Upper lobe of left lung (tissue), 6 donors: ENCODE results near the gene KRTAP5-2. TPM values are rescaled to one million over a fixed set of nuclear protein-coding genes. Genes with fewer than 3 reads are reported as not detected.
"Not testable (repeated sequence)": the region's sequence is repeated elsewhere in the genome, so short reads cannot be mapped to it uniquely, and the experiment has no call there.

Experiments used
- ATAC-seq, 2 donors: fragments of 200-7000 bp; cut with Tn5 transposase; one replicate each; pipeline ENCODE4 v1.9.1; 2022; ENCODE audit warnings: mild to moderate bottlenecking in 2 of 2, moderate library complexity in 2 of 2; ENCODE audit not compliant: low FRiP score in 2 of 2
- DNase-seq, 2 donors: peaks; one replicate each; pipeline ENCODE4 v3.0.0-alpha.2; 2019 to 2020
- H3K27ac ChIP-seq, 4 donors: fragments of 200-600 bp; sonication (generic); one replicate each; pipeline ENCODE4 v1.5.1; 2016 to 2019
- H3K27me3 ChIP-seq, 4 donors: fragments of 200-600 bp; sonication (generic); one replicate each; pipeline ENCODE4 v1.5.1; 2017 to 2019
- H3K36me3 ChIP-seq, 4 donors: fragments of 200-600 bp; sonication (generic); one replicate each; pipeline ENCODE4 v1.5.1; 2016 to 2019
- H3K4me1 ChIP-seq, 4 donors: fragments of 200-600 bp; sonication (generic); one replicate each; pipeline ENCODE4 v1.5.1; 2018 to 2019
- H3K4me3 ChIP-seq, 4 donors: fragments of 200-600 bp; sonication (generic); one replicate each; pipeline ENCODE4 v1.5.1; 2017 to 2019; ENCODE audit warnings: mild to moderate bottlenecking in 2 of 4, moderate library complexity in 1 of 4
- H3K9me3 ChIP-seq, 4 donors: fragments of 200-600 bp; sonication (generic); one replicate each; pipeline ENCODE4 v1.5.1; 2018 to 2019
- EP300 ChIP-seq, 4 donors: sonication (generic); formaldehyde crosslinking; IDR thresholded peaks; one replicate each; pipeline ENCODE4 v1.5.1; 2017; ENCODE audit warnings: antibody characterized with exemption in 4 of 4, control low read depth in 2 of 4
- POLR2A ChIP-seq, 4 donors: fragments of 450-650 bp; IDR thresholded peaks; one replicate each; pipeline ENCODE4 v1.5.1; 2016 to 2017; ENCODE audit warnings: antibody characterized with exemption in 4 of 4, mild to moderate bottlenecking in 2 of 4
- POLR2AphosphoS5 ChIP-seq, 2 donors: sonication (generic); formaldehyde crosslinking; IDR thresholded peaks; one replicate each; pipeline ENCODE4 v1.5.1; 2017; ENCODE audit warnings: antibody characterized with exemption in 2 of 2
- WGBS, 2 donors: methylation state at CpG; one replicate each; pipeline ENCODE4 v1.1.5; 2017 to 2018; 5-methylcytosine and 5-hydroxymethylcytosine counted together
- total RNA-seq, 6 donors: library from RNA; depleted of rRNA in 4 of 6; stranded (reverse); fragments of >200 nt in 4 of 6; gene quantifications; one replicate each; pipeline versions ENCODE4 v1.1.0 to v1.2.1, GENCODE V29; 2016 to 2021
- TF ChIP-seq, protein P1 (sequence below), 6 experiments: fragments of 450-650 bp in 4 of 6; fragments of 200-600 bp in 2 of 6; sonication (generic) in 2 of 6; IDR thresholded peaks; one replicate each; pipeline ENCODE4 v1.5.1; 2016 to 2019; ENCODE audit warnings: antibody characterized with exemption in 6 of 6
- donor health status: DM: no; HTN: no; CAD: no; lungs with moderate emphysema.
- donor health status: DM: no; HTN: yes; CAD: no; lungs with severe emphysema.

The KRTAP5-2 gene
- total RNA-seq, 6 donors from 2014 or later: not detected

DNA sequence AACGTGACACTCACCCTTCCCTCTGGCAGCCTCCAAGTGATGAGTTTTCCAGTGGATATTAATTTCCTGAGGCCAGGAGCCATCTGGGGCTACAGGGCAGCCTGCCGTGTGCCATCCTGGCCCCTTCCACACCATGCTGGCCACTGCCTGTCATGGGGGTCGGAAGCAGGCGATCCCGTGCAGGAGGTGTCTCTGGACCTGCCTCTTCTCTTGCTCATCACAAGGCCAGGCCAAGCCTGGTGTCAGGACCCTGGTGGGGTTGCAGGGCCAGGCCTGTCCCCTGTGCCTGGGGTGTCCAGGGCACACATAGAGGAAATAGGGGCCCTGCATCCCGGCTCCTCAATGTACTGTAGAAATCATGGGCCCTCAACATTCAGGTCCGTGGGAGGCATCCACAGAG is 6.6 kb upstream of the KRTAP5-2 start:
- WGBS, 2 donors: 84 to 88% methylated on average over 6 to 7 of the region's 7 CpGs
- no peaks in the 10 kb centered on the region for H3K9me3 ChIP-seq
- no peaks in the 10 kb centered on the region for H3K36me3 ChIP-seq
- no peak overlapping the region for H3K4me3 ChIP-seq
- DNase-seq (peak in 1 of 2 donors; percentile 50), ATAC-seq (no peak)
- no peaks in the 10 kb centered on the region for H3K4me1 ChIP-seq
- TF ChIP-seq POLR2AphosphoS5 (IDR thresholded peaks at IDR 0.05): no peak
- no peak for TF ChIP-seq POLR2A (IDR thresholded peaks at IDR 0.05)
- no peaks in the 10 kb centered on the region for H3K27me3 ChIP-seq
- H3K27ac ChIP-seq: no peak overlapping the region

DNA sequence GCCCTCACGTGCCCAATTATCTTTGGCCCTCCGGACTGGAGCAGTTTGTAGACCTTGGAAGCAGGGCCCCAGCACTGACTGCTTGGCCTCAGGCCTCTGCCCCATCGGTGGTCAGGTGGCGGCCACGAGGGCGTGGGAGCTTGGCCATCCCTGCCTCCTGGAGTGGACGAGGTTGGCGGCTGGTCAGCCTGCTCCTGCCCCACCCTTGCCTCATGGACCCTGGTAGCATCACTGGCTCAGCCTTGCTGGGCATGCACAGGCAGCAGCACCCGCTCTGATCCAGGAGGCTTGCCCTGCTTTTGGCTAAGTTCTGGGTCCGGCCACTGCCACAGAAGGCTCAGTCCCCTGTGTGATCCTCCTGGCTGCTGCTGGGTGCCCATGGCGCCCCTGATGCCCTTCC is 6.1 kb upstream of the KRTAP5-2 start:
- H3K4me1 ChIP-seq: no peaks in the 10 kb centered on the region
- no peak overlapping the region for H3K4me3 ChIP-seq
- TF ChIP-seq, protein P1, sequence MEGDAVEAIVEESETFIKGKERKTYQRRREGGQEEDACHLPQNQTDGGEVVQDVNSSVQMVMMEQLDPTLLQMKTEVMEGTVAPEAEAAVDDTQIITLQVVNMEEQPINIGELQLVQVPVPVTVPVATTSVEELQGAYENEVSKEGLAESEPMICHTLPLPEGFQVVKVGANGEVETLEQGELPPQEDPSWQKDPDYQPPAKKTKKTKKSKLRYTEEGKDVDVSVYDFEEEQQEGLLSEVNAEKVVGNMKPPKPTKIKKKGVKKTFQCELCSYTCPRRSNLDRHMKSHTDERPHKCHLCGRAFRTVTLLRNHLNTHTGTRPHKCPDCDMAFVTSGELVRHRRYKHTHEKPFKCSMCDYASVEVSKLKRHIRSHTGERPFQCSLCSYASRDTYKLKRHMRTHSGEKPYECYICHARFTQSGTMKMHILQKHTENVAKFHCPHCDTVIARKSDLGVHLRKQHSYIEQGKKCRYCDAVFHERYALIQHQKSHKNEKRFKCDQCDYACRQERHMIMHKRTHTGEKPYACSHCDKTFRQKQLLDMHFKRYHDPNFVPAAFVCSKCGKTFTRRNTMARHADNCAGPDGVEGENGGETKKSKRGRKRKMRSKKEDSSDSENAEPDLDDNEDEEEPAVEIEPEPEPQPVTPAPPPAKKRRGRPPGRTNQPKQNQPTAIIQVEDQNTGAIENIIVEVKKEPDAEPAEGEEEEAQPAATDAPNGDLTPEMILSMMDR (IDR thresholded peaks at IDR 0.05): no peak
- TF ChIP-seq POLR2AphosphoS5 (IDR thresholded peaks at IDR 0.05) (no peak), POLR2A (IDR thresholded peaks at IDR 0.05) (no peak), EP300 (IDR thresholded peaks at IDR 0.05) (no peak)
- DNase-seq (peak in 1 of 2 donors; percentile 74), ATAC-seq (no peak)
- H3K27ac ChIP-seq: no peak overlapping the region
- no peaks in the 10 kb centered on the region for H3K9me3 ChIP-seq
- no peaks in the 10 kb centered on the region for H3K27me3 ChIP-seq
- WGBS, 2 donors: 92 to 94% methylated on average over 8 of the region's 11 CpGs
- H3K36me3 ChIP-seq: no peaks in the 10 kb centered on the region

DNA sequence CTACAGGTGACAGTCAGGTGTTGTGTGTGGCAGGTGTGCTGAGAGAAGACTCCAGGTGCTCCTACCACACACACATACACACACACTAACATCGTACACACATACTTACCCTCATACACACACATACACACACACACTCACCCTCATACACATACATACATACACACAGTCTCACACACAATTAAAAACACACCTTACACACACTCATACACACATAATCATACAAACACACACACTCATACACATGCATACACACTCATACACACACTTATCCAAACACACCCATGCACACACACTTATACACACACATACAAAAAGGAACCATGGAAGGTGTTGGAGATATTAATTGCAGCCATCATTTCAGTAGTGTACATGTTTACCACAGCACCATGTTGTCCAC is 5.5 kb upstream of the KRTAP5-2 start:
- no peaks in the 10 kb centered on the region for H3K9me3 ChIP-seq
- no peak for TF ChIP-seq POLR2AphosphoS5 (IDR thresholded peaks at IDR 0.05)
- TF ChIP-seq POLR2A (IDR thresholded peaks at IDR 0.05): no peak
- TF ChIP-seq EP300 (IDR thresholded peaks at IDR 0.05): no peak
- TF ChIP-seq, protein P1 (IDR thresholded peaks at IDR 0.05): no peak
- no peak overlapping the region for H3K4me3 ChIP-seq
- peak in 1 of 2 donors; percentile 20 for ATAC-seq
- DNase-seq: no peak
- no peak overlapping the region for H3K27ac ChIP-seq
- H3K27me3 ChIP-seq: no peaks in the 10 kb centered on the region
- WGBS, 2 donors: 63 to 92% methylated on average over 1 of the region's 1 CpG
- no peaks in the 10 kb centered on the region for H3K4me1 ChIP-seq
- H3K36me3 ChIP-seq: no peaks in the 10 kb centered on the region

DNA sequence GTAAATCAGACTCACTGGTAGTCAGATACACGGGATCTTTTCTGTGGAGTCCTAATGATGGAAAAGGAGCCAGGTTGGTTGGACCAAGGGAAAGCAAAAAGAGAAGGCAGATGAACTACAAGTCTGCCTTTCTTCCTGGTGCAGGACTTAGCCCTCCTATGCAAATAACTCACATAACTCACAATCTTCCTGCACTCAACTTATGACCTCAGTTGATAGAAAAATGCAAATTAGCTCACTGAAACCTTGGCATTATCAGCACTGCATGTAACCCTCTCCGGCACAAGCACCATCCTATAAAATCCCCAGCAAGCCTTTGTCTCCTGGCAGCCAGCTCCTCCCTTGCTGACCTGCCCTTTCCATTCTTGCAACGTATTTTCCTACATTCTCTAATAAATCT is 3.6 kb upstream of the KRTAP5-2 start:
- H3K27me3 ChIP-seq, DNase-seq, H3K4me3 ChIP-seq, H3K4me1 ChIP-seq, ATAC-seq, H3K9me3 ChIP-seq, H3K36me3 ChIP-seq, H3K27ac ChIP-seq: not testable (repeated sequence)
- 68 to 70% methylated on average over 3 of the region's 3 CpGs for WGBS, 2 donors

DNA sequence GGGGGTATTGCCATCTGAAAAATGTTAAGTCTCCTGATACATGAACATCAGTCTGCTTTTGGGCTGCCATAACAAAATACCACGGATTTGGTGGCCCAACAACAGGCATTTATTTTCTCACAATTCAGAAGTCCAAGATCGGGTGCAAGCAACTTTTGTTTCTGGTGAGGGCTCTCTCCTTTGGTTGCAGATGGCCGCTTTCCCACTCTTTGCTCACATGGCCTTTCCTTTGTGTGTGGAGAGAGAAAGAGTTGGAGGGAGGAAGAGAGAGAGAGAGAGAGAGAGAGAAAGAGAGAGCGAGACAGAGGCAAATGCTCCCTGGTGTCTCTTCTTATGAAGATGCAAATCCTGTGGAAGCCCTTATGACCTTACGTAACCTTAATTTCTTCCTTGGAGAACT is 2.5 kb upstream of the KRTAP5-2 start:
- TF ChIP-seq POLR2A (IDR thresholded peaks at IDR 0.05): no peak
- TF ChIP-seq, protein P1 (IDR thresholded peaks at IDR 0.05): no peak
- TF ChIP-seq EP300 (IDR thresholded peaks at IDR 0.05): no peak
- no peak for TF ChIP-seq POLR2AphosphoS5 (IDR thresholded peaks at IDR 0.05)
- no peak overlapping the region for H3K4me3 ChIP-seq
- H3K4me1 ChIP-seq: no peaks in the 10 kb centered on the region
- no peak overlapping the region for H3K27ac ChIP-seq
- ATAC-seq (no peak), DNase-seq (no peak)
- H3K36me3 ChIP-seq: no peaks in the 10 kb centered on the region
- 71 to 82% methylated on average over 5 of the region's 5 CpGs for WGBS, 2 donors
- H3K9me3 ChIP-seq: no peaks in the 10 kb centered on the region
- H3K27me3 ChIP-seq: no peaks in the 10 kb centered on the region

DNA sequence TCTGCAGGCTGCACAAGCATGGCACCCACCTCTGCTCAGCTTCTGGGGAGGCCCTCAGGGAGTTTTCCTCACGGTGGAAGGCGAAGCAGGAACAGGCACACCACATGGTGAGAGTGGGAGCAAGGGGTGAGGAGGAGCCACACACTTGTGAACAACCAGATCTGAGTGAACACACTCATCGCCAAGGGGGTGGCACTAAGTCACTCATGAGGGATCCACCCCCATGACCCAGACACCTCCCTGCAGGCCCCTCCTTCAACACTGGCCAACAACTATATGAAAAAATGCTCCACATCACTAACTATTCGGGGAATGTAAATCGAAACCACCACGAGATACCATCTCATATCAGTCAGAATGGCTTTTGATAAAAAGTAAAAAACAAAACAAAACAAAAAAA is 722 bp upstream of the KRTAP5-2 start:
- DNase-seq (no peak), ATAC-seq (no peak)
- WGBS, 2 donors: 57 to 62% methylated on average over 4 to 6 of the region's 6 CpGs
- H3K4me3 ChIP-seq: no peak overlapping the region
- no peaks in the 10 kb centered on the region for H3K27me3 ChIP-seq
- H3K36me3 ChIP-seq: no peaks in the 10 kb centered on the region
- no peak for TF ChIP-seq EP300 (IDR thresholded peaks at IDR 0.05)
- H3K27ac ChIP-seq: no peak overlapping the region
- no peaks in the 10 kb centered on the region for H3K9me3 ChIP-seq
- H3K4me1 ChIP-seq: no peaks in the 10 kb centered on the region

DNA sequence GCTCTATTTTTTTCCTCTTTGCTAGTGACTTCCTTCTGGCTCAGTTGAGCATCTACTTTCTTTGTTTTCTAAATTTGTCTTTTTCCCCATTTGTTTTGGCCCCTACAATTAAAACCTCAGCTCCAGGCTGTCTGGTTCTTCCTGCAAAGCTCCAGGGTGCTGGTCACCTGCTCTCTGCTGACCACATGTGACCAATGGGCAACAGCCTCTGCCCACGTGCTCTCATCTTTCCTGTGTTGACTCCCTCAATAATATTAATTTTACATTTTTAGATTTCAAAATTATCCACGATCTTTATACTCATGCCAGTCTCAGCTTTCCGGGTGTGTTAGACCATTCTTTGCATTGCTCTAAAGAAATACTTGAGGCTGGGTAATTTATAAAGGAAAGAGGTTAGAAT is 312 bp upstream of the KRTAP5-2 start:
- ATAC-seq, H3K27me3 ChIP-seq, H3K4me1 ChIP-seq, H3K4me3 ChIP-seq, H3K36me3 ChIP-seq, H3K9me3 ChIP-seq, DNase-seq, H3K27ac ChIP-seq: not testable (repeated sequence)
- WGBS, 2 donors: 74 to 82% methylated on average over 3 of the region's 3 CpGs
